HepG2 (cell line): ENCODE data around the gene PEBP1. TPM values are rescaled to one million over a fixed set of nuclear protein-coding genes. Genes with fewer than 3 reads are reported as not detected.
A peak's percentile ranks its signal among the peaks of the same experiment; 100 is the strongest.

Experiments
- ATAC-seq: fragments of 200-7000 bp; cut with Tn5 transposase; 3 replicates; pipeline ENCODE4 v1.9.1; 2020; ENCODE audit warnings: mild to moderate bottlenecking, moderate library complexity
- BruUV-seq: library from RNA; stranded (reverse); fragments of 400-500 nt; replicated peaks from 2 replicates; lab custom pipeline; 2021; lab: Mats Ljungman, UMichigan
- CTCF ChIA-PET: fragments of 300-600 bp; formaldehyde crosslinking; extraction: SDS; loops from one replicate; lab custom pipeline; 2021; ENCODE audit warnings: low total read pairs, inconsistent platforms, low intra/inter-chr PET ratio; lab: Yijun Ruan, JAX
- POLR2A ChIA-PET: fragments of 350-600 bp; sonication (Branson Sonifier 250); formaldehyde crosslinking; loops from one replicate; lab custom pipeline; 2020; ENCODE audit warnings: antibody characterized with exemption, inconsistent platforms; lab: Yijun Ruan, JAX
- DNase-seq: peaks from one replicate; pipeline ENCODE4 v3.0.0-alpha.2; 2015; ENCODE audit warnings: low spot score
- FAIRE-seq: peaks from 3 replicates; lab custom pipeline; 2011; peaks lifted over from hg19 to GRCh38; lab: Jason Lieb, UNC
- H2AFZ ChIP-seq: one replicate; pipeline ENCODE4 v1.6.1; 2011; ENCODE audit warnings: low read length, inconsistent platforms
- H3K27ac ChIP-seq: fragments of 300-600 bp; 3 replicates; pipeline ENCODE4 v1.8.0; 2011; ENCODE audit warnings: mixed run types, mild to moderate bottlenecking, mixed read lengths, low read length, inconsistent platforms; ENCODE audit not compliant: insufficient read depth; ENCODE audit errors: extremely low read length
- H3K27me3 ChIP-seq, 2 experiments: fragments of 200-600 bp in 1 of 2; 2 replicates in 1 of 2; 3 replicates in 1 of 2; pipeline versions ENCODE4 v1.6.0 to v1.8.0; 2011; ENCODE audit warnings: low read length in 2 of 2, mild to moderate bottlenecking in 2 of 2, moderate library complexity in 2 of 2, inconsistent platforms in 1 of 2; ENCODE audit not compliant: insufficient read depth in 2 of 2, control insufficient read depth in 1 of 2
- H3K36me3 ChIP-seq, 2 experiments: fragments of 200-600 bp in 1 of 2; replicated peaks in 1 of 2; 2 replicates in 1 of 2; 3 replicates in 1 of 2; pipeline versions ENCODE4 v1.5.1 to v1.8.0; 2011; ENCODE audit warnings: low read length in 2 of 2, inconsistent platforms in 1 of 2; ENCODE audit not compliant: insufficient read depth in 2 of 2, control insufficient read depth in 1 of 2
- H3K4me1 ChIP-seq: 2 replicates; pipeline ENCODE4 v1.5.1; 2012; ENCODE audit warnings: low read length, inconsistent platforms; ENCODE audit not compliant: insufficient read depth
- H3K4me2 ChIP-seq: 2 replicates; pipeline ENCODE4 v1.6.0; 2011; ENCODE audit warnings: low read depth, low read length, inconsistent platforms
- H3K4me3 ChIP-seq, 3 experiments: fragments of 200-600 bp in 1 of 3; sonication (generic), shearing (Covaris generic) in 1 of 3; replicated peaks in 1 of 3; 2 replicates each; pipeline ENCODE4 v1.5.1; 2011 to 2016; ENCODE audit warnings: low read length in 3 of 3, inconsistent platforms in 2 of 3, low read depth in 2 of 3, mild to moderate bottlenecking in 2 of 3, control low read depth in 1 of 3, mixed read lengths in 1 of 3; ENCODE audit not compliant: insufficient read depth in 1 of 3
- H3K79me2 ChIP-seq: one replicate; pipeline ENCODE4 v1.6.1; 2011; ENCODE audit warnings: low read length, inconsistent platforms; ENCODE audit not compliant: insufficient read depth
- H3K9ac ChIP-seq: 2 replicates; pipeline ENCODE4 v1.6.0; 2011; ENCODE audit warnings: mild to moderate bottlenecking, low read depth, low read length, inconsistent platforms; ENCODE audit not compliant: insufficient read depth
- H3K9me3 ChIP-seq: 2 replicates; pipeline ENCODE4 v1.5.1; 2012; ENCODE audit warnings: mild to moderate bottlenecking, low read length
- H4K20me1 ChIP-seq: 2 replicates; pipeline ENCODE4 v1.6.0; 2011; ENCODE audit warnings: inconsistent platforms, mild to moderate bottlenecking, low read length, moderate library complexity; ENCODE audit not compliant: insufficient read depth
- ATF2 ChIP-seq: sonication (generic); formaldehyde crosslinking; IDR thresholded peaks from 2 replicates; pipeline ENCODE4 v1.4.0; 2020; ENCODE audit warnings: missing genetic modification reagents
- CSRNP2 ChIP-seq: sonication (generic); formaldehyde crosslinking; conservative IDR thresholded peaks from 2 replicates; pipeline ENCODE4 v1.8.0; 2022; ENCODE audit warnings: low read depth, missing genetic modification reagents
- HOXA5 ChIP-seq: sonication (generic); formaldehyde crosslinking; IDR thresholded peaks from 2 replicates; pipeline ENCODE4 v1.4.0; 2020; ENCODE audit warnings: missing genetic modification reagents
- IKZF1 ChIP-seq: fragments of 450-650 bp; IDR thresholded peaks from 2 replicates; pipeline ENCODE4 v1.7.1; 2016
- REXO4 ChIP-seq: sonication (generic); formaldehyde crosslinking; IDR thresholded peaks from 2 replicates; pipeline ENCODE4 v1.8.0; 2022; ENCODE audit warnings: missing genetic modification reagents, mild to moderate bottlenecking, borderline replicate concordance
- SP2 ChIP-seq: sonication (generic); formaldehyde crosslinking; IDR thresholded peaks from 2 replicates; pipeline ENCODE4 v1.5.1; 2020; ENCODE audit warnings: mild to moderate bottlenecking, missing genetic modification reagents
- THAP9 ChIP-seq: sonication (generic); formaldehyde crosslinking; IDR thresholded peaks from 2 replicates; pipeline ENCODE4; 2020; ENCODE audit warnings: missing genetic modification reagents, mild to moderate bottlenecking, borderline replicate concordance
- ZBTB39 ChIP-seq: sonication (generic); formaldehyde crosslinking; IDR thresholded peaks from 2 replicates; pipeline ENCODE4 v1.5.0; 2020; ENCODE audit warnings: missing genetic modification reagents
- ZNF260 ChIP-seq: sonication (generic); formaldehyde crosslinking; IDR thresholded peaks from 2 replicates; pipeline ENCODE4 v1.4.0; 2020; ENCODE audit warnings: missing genetic modification reagents, low read depth, mild to moderate bottlenecking, borderline replicate concordance
- WGBS: methylation state at CpG from one replicate; pipeline ENCODE4 v1.1.6; 2017; ENCODE audit warnings: low lambda C conversion rate; 5-methylcytosine and 5-hydroxymethylcytosine counted together
- in situ Hi-C: cut with HindIII; loops from 2 replicates; pipeline ENCODE4 v1.10.0; 2017; ENCODE audit warnings: low pct_unique_long_range_greater_than_20kb; ENCODE audit not compliant: extremely low pct_ligation_motif_present
- intact Hi-C: fragments of 100-400 bp; cut with micrococcal nuclease; formaldehyde crosslinking; loops from one replicate; pipeline ENCODE4 v1.10.0; 2022; ENCODE audit not compliant: unreplicated experiment
- polyA plus RNA-seq, 8 experiments: library from polyadenylated mRNA; depleted of rRNA in 3 of 8; stranded (reverse) in 7 of 8; unstranded in 1 of 8; fragments of >200 nt; fragmentation: Illumina TruSeq in 4 of 8; extraction: Trizol in 4 of 8; gene quantifications; 2 replicates each; pipeline versions ENCODE4 v1.2.1 to v1.2.3, GENCODE V29; 2011 to 2016; ENCODE audit warnings: low read depth in 4 of 8, missing spikeins in 1 of 8, mixed read lengths in 1 of 8; ENCODE audit not compliant: insufficient read depth in 1 of 8
- total RNA-seq, 5 experiments: library from RNA; depleted of rRNA; stranded (reverse); fragments of >200 nt; fragmentation: Illumina TruSeq; extraction: Trizol; gene quantifications; 2 replicates each; pipeline ENCODE4 v1.2.3, GENCODE V29; 2016; ENCODE audit warnings: low read depth in 1 of 5

Gene PEBP1
- total and polyA plus RNA-seq, 2 of the 13 experiments (the other 11 are each of a cell fraction or from before 2014, with no cell fraction given) = 538 to 1,505 TPM

- FAIRE-seq (no peak), DNase-seq (no peak), ATAC-seq (no peak)
- ChIA-PET CTCF (no interaction called here), POLR2A (interaction anchor here (0.6 to 1.5 kb wide), 2 partner anchors 20 to 24 kb away, joined by 3 to 5 read pairs; no protein-coding TSS in a partner anchor)
- Histone ChIP-seq H3K9ac (no peak overlapping the region), H4K20me1 (peaks cover 27% of the 10 kb centered on the region), H3K27ac (no peak overlapping the region), H3K4me3 (no peak overlapping the region), H3K36me3 (peaks cover 33 to 66% of the 10 kb centered on the region in 2 experiments), H3K27me3 (no peaks in the 10 kb centered on the region), H3K9me3 (no peaks in the 10 kb centered on the region), H3K79me2 (peaks cover 18% of the 10 kb centered on the region), H2AFZ (no peak overlapping the region), H3K4me1 (peaks cover 48% of the 10 kb centered on the region), H3K4me2 (no peak overlapping the region)
- intact Hi-C loops (no loop called here), in situ Hi-C loops (no loop called here)
- TSS peak; percentile 85 for BruUV-seq
- 94% methylated on average over 7 of the region's 7 CpGs for WGBS
- TF ChIP-seq CSRNP2 (CRISPR knock-in tag) (no peak), HOXA5 (CRISPR knock-in tag) (no peak), IKZF1 (no peak), REXO4 (CRISPR knock-in tag) (no peak), ZNF260 (CRISPR knock-in tag) (no peak), THAP9 (CRISPR knock-in tag) (no peak), ATF2 (CRISPR knock-in tag) (no peak), SP2 (CRISPR knock-in tag) (no peak), ZBTB39 (CRISPR knock-in tag) (no peak)
These were observed 9.3 kb downstream of the PEBP1 start for GRCh38 chr12:118145113-118145797.
